Endothelial cell of coronary artery (primary cell): ENCODE data around the gene CDC27. TPM values are rescaled to one million over a fixed set of nuclear protein-coding genes. Genes with fewer than 3 reads are reported as not detected.

Source experiments
- total RNA-seq: library from RNA; depleted of rRNA; stranded (reverse); fragments of >200 nt; gene quantifications from 2 replicates; pipeline ENCODE4 v1.2.3, GENCODE V29; 2014

Gene CDC27
- total RNA-seq: 107 and 152 TPM in 2 replicates

GRCh38 chr17:47188876-47189731 is at the start of gene CDC27:
Gene CDC27 (minus strand): TSS chr17:47189295. CDS start chr17:47189172, 123 bp downstream.

GRCh38 chr17:47208744-47209488 is 19.8 kb upstream of the CDC27 start, which contains the start of gene MYL4:
Gene MYL4 (plus strand): TSS chr17:47209348. CDS start chr17:47209423, 75 bp downstream.

Other genes starting within 250 kb of the CDC27 start
- gene RPRML, start 210.0 kb downstream of the CDC27 start, total RNA-seq: 0.09 TPM in 1 of 2 replicates, not detected in the other
- 0.99 TPM in 1 of 2 replicates, not detected in the other for gene MYL4, start 20.1 kb upstream of the CDC27 start, total RNA-seq
- gene ITGB3, start 64.5 kb upstream of the CDC27 start, total RNA-seq: 54.6 and 138 TPM in 2 replicates
- 4.0 and 6.0 TPM in 2 replicates for gene EFCAB13, start 134.7 kb upstream of the CDC27 start, total RNA-seq